T-helper 2 cell (primary cell): ENCODE data around the gene FBF1.

Source experiments
- DNase-seq, 5 experiments: peaks; one replicate each; pipeline versions ENCODE4 v3.0.0 to v3.0.0-alpha.2; 2012 to 2022

Gene FBF1

DNA sequence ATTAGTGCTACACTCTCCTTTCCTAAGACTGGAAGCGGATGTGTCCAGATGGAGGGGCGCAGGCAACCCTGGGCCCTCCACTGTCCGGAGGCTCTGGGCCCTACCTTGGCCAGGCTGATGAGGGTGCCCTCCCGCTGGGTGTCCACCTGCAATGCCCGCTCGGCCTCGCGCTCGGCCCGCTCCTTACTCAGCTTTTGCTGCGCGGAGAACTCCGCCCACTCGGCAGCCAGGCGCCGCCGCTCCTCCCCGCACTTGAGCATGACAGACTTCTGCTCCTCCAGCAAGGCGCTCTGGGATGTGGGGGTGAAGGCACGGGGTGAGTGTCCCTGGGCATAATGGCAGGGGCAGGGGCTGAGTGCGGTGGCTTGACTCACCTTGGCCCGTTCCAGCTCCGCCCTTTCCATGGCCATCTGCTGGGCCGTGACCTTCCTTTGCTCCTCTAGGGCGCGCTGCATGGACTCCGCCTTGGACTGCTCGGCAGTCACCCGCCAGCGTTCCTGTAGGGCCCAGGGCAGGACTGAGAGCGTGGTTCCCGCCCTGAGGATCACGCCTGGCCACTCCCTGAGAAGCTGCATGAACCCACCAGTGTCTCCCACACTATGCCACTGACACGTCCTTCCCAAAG, 26.1 kb downstream of the FBF1 start:
- no peak for DNase-seq

DNA sequence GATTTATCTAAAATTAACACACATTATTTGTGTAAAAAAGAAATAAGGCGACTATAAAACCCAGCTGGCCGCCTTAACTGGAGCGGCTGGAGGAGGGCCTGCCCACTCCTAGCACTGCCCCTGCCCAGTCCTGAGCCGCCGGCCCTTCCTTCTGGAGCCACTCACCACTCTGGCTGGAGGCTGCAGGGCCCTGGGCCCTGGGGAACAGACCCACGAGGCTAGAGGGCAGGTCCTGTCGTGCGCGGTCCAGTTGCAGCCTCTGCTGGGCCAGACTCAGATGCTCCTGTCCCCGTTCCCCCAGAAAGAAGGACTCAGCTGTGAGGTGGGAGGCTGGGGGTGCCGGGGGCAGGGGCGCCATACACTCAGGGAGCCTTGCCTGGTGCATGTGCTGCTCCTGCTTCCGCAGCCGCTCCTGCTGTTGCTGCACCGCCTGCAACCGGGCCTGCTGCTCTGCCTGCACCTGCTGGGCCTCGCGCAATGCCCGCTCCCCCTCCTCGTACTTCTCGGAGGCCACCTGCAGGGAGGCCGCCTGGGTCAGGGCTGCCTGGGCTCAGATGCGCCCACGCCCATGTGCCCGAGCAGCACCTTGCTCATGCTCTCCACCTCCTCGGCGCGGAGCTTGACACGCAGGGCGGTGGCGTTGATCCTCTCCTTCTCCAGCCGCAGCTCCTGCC, 27.2 kb downstream of the FBF1 start:
- DNase-seq: no peak

DNA sequence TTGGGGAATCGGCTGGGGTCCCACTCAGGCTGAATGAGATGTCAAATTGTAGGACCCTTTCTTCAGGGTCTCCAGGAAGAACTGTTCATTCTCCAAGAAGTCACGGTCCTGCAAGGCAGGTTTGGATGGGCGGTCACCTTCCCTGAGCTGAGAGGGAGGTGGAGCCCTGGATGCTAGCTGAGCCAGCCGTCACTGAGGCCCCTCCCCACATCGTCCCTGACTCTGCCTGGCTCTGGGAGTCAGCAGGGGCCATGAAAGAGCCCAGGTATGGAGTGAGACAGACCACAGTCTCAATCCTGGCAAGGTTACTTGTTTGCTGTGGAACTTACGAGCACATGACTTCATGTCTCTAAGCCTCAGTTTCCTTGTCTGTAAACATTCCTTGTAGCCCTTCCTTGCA, 30.1 kb downstream of the FBF1 start:
- DNase-seq: no peak

DNA sequence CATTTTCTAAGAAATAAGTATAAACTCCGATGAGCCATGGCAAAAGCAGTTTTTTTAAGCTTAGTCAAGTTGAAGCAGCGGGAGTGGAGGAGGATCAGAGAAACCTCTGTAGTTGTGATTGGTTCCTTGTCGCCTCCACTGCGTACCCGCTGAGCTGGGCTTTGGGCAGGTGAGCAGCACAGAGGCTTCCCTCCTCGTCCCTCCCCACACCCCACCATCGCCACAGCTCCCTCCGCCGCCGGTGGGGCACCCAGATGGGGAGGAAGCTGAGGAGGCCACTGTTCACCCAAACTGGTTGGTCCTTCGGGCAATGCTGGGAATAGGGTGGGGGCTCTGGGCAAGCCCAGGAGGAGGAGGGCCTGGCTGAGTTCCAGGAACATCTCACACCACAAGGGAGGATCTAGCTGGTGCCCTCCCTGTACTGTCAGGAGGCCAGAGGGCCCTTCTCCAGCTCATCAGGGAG, 31.0 kb downstream of the FBF1 start:
- no peak for DNase-seq

DNA sequence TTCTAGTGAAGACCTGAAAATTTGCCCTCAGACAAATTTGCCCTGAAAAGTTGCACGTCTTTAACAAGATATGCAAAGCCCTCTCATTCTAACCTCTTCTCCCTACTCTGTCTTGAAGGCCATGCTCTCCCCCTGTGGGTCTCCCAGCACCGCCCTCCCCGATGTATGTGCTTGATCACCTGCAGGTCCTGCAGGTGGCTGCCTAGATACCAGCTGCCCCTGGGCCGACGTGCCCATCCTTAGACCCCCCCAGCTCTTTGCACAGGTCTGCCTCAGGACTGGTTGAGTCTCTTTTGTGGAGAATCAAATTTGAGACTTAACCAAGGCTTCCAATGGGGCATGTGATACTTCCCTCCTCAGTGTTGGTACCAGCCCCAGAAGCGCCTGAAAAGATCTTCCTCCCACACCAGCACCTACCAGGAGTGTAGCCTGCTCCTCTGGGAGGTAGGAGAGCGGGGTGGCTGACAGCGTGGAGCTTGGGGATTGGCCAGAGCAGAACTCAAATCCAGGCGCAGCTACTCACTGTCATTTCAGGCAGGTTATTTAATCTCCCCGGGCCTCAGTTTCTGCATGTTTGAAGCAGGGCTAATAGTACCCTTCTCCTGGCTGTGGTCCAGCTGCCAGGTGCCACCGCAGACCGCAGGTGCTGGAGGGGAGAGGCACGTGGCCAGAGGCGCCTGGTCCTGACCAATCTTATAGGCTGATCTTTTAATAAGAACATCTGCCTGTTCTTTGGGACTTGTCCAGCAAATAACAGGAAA, 31.6 kb downstream of the FBF1 start:
- DNase-seq: no peak

DNA sequence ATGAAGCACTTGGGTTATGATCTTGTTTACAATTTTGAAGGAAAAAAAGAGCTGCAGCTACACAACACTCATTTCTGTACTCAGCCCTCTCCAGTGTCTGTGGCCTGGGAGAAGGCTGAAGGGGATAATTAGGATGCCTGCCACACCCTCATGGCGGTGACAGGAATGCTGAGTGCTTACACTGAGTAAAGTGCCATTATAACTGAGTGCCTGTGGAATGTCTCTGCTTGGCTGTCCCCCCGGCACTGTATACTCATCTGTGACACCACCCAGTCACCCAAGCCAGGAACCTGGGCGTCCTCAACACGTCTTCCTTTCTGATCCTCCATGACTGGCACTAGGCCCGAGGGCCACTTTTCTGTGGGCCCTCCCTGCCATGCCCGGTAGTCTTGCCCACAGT, 32.6 kb downstream of the FBF1 start:
- no peak for DNase-seq

DNA sequence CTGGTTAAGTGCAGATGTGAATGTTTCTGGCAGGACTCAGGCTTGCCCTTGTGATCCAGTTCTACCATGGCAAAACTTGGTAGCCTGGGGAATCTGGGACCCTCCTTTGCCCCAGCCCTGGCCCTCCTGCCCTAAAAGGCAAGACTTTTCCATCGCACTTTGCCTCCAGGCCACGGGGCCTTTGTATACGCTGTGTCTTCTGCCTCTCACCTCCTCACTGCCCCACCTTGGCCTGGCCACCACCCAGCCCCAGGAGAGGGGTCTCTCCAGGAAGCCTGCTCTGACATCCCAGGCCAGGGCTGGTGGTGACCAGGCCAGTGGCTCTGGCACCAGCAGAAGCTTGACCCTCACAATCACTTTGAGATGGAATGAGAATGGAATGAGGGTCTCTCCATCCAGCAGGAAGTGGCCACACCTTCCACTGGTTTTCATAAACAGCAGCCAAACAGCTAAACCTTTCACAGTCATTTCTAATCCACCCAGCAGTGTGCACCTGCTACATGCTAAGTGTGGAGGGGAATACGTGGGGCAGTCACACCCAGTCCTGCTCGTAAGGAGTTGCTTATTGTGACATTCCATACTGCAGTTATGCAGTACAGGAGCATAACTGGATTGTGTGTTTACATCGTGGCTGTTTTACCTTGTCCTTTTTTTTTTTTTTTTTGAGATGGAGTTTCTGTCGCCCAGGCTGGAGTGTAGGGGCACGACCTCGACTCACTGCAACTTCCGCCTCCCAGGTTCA, 34.5 kb downstream of the FBF1 start:
- DNase-seq: no peak

DNA sequence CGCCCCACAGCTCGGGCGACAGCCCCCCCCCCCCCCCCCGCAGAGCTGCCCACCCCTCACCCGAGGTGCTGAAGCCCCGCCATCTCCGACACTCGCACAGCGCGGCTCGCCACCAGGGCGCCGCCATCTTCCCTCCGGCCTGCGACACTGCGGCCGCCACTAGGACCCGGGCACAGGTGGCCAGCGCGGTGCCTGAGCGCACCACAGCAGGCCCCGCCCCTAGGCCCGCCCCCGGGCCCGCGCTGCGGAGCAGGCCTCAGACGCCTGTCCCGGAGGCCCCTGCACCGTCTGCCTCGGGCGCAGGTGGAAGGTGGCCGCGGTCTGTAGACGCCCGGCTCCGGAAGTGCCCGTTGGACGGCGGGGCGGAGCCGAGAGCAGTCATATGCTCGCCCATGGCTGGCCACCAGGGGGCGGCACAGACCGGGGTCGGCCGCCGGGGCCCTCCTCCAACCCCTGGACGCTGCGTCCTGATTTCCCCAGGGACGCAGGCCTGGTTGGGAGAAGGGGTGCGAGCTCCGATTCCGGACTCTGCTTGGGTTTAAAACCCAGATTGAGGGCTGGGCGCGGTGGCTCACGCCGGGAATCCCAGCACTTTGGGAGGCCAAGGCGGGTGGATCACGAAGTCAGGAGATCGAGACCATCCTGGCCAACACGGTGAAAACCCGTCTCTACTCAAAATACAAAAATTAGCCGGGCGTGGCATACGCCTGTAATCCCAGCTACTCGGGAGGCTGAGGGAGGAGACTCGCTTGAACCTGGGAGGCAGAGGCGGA, 35.9 kb downstream of the FBF1 start, which contains the start of gene MRPL38:
Gene MRPL38 (minus strand): TSS at position 136 of the 773 bp plus-strand sequence. CDS start 9 bp downstream, at position 127.
- DNase-seq: peak; percentile 82 to 98 (median 93)

DNA sequence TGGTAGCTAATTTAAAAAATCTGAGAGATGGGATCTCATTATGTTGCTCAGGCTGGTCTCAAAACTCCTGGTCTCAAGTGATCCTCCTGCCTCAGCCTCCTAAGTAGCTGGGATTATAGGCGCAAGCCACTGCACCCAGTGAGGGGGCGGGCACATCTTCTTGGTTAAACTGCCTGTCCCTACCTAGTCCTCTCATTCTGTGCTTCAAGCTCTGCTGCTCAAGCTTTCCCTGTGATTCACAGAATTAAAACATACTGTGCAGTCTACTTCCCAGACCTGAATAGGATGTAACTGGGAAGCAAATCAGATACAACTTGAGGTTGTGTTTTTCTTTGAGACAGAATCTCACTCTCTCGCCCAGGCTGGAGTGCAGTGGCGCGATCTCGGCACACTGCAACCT, 38.4 kb downstream of the FBF1 start:
- DNase-seq: no peak

DNA sequence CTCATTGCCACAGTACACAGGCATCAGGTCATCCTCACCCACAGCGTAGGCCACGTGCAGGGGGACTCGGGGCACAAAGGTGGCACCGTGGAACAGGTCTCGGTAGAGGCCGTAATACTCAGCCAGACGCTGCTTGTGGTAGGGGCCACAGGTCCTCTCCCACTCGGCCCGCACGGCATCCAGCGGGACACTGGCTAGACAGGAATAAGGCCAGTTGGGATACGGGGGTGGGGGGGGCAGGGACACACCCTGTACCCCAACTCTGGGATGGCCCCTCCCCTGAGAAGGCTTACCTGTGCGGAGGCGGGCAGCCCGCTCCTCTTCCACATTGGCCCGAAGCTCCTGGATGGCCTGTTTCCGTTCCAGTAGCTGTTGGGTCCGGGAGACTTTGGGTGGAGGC, 39.1 kb downstream of the FBF1 start:
- DNase-seq: no peak

DNA sequence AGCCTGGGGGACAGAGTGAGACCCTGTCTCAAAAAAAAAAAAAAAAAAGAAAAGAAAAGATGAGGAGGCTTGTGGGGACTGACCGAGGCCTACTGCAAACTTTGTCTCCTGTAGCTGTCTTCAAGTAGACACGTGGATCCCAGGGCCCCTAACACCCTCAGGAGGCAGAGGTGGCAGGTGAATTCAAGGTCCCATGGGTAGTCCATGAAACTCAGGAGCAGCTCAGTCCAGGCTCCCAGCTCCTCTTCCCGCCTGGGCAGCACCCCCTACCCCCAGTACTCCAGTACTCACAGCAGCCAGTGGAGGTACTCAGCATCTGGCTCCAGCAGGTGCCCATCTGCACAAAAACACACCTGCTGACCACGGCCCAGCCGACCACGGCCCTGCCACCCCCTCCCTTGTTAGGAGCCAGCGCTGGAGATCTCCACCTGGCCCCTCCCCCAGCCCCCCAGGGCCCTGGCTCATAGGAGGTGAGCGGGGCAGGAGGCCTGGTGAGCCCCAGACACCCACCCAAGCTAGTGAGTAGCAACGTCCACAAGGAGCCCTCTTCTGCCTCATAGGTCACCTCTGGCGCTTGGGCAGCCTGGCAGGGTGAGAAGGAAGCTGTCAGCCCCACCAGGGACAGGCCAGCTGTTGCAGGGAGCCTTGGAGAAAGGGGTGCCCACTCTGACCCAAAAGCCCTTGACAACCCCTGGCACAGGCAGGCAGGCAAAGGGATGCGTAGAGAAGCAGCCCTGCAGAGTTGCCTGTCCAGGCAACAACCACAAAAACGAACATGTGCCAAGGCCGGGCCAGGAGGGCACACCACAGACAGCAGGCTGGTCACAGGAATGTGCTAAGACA, 39.9 kb downstream of the FBF1 start:
- DNase-seq: no peak

DNA sequence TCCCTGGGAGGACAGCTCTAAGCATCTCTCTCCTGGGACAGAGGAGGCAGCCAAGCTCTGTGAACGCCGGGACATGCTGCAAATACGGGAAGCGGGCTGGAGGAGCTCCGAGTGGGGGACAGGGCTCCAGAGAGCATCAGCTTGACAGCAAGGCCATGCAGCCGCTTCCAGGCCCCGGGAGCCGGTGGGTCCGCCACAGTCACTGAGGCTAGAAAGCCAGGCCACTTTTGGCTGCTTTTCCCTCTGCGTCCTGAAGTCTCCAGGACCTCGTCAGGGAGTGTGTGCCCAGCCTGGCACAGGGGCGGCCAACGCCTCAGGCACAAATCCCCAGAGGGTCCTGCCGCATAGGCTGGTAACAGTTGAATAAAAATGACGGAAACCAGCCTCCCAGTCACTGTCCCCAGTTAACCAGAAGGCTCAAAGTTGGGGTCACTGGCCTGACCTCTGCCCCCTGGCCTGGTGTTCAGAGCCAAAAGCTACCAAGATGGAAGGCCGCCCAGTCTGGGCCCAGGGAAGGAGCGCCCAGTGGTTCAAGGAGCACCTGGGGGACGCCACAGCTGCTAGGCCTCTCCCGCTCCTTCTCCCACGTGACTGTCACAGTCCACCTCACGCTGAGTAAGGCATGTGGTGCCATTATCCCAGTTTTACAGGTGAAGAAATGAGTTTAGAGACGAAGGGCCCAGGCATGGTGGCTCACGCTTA, 40.9 kb downstream of the FBF1 start:
- DNase-seq: no peak

DNA sequence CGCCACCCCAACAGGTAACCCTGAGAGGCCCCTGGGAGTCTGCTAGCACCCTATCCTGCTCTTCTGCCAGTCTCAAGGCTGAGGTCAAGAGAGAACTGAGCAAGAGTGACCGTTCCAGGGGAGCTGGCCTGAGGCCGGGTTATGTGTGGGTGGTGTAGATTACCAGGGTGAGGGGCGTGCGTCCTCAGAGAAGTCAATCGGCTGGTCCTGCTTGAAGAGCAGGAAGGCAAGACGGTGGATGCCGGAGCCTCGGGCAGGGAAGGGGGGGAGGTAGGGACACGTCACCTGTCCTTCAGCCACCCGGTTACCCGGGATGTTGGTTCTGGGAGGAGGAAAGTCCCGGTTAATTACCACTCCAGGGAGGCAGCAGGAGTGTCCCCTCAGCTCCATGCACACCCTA, 41.5 kb downstream of the FBF1 start:
- DNase-seq: no peak

DNA sequence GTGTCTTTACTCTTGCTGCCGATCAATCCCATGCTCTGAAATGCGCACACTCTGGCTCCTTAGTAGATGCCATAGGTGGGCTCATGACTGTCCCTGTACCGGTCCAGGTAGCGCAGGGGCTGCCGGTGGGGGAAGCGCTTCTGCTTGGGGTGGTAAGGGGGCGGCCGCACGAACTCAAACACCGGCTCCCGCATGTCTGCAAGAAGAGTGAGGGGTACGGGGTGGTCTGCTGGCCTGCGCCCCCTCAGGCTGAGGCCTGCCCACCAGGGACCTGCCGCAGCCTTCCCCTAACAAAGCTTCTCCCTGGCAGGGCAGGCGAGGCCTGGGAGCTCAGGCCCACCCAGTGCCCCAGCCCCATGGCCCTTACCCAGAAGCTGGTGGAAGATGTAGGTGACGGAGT, 42.1 kb downstream of the FBF1 start:
- no peak for DNase-seq

DNA sequence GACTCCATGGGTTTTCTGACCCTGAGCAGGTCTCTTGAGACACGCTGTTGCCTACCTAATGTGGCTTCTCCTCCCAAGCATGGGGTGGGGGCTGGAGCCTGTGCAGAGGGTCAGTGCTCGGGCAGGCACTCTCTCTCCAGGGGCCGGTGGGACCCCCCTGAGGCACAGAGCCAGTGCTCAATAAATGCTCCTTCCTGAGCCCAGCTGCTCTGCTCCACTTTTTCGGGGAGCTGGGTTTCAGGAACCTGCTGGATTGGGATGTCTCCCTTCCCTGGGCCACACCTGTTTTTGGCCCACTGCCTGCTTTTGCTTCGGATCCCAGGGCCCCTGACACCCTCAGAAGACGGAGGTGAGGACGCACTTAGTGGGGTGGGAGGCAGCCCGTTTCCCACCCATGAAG, 42.8 kb downstream of the FBF1 start:
- no peak for DNase-seq

DNA sequence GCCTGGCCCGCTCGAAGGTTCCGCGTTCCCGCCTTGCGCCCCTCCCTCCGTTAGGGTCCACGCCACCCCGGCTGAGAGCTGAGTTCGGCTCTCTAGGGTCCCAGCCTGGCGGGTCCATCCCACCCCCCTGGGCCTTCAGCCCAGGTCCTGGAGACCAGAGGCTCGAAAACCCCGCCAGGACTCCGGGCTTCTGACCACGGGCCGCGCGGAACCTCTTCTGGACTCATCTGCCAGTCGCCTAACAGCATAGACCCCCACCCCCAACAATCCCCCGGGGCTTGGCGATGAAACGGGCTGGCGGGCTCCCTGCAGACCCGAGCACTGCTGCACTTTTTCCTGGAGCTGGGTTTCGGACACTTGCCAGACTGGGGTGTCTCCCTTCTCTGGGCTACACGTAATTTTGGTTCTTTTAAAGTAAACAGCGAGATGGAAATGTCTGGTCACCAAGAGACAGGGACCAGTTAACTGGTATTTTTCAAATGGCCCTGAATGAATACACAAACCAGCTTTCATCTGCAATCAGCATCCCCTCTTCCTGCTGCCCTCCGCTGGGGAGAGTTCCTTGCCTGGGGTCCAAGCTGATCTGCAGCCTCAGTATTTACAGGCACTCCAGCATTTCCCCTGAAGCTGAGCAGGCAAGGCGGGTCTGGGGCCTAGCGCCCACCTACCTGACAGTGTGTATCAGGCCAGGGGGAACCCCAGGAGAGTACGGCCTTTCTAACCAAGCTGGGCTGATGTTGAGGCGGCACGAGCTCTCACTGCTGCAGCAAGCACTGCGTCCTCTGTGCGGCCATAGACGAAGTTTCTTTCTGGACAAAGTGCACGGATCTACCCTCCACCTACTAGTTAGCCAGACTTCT, 43.5 kb downstream of the FBF1 start:
- DNase-seq: no peak

DNA sequence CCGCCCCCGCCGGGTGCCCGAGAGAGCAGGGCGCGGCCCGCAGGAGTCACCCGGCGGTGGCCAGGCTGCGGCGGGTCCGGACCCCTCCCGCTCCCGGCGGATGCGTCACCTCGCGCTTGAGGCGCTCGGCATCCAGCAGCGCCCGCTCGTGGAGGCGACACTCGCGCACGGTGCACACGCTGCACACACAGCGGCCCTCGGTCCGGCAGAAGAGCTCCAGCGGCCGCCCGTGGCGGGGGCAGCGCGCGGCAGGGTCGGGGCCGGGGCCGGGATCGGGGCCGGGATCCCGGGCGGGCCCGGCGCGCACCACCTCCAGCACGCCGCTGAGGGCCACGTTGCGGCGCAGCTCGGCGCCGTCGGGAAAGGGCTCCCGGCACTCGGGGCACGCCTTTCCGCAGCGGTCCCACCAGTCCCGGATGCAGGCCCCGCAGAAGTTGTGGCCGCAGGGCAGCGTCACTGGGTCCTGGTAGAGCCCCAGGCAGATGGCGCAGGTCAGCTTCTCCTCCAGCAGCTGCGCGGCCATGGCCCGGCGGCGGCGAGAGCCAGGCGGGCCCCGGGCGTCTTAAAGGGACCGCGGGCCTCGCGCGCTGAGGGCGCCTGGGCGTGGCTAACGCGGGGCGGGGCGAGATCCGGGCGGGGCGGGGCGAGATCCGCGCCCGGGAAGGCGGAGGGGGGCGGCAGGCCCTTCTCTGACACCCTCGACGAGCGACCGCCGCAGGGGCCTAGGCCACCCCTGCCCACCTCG, 44.3 kb downstream of the FBF1 start, which contains the start of gene TRIM65:
Gene TRIM65 (minus strand): TSS at position 537 of the 745 bp plus-strand sequence. CDS start 14 bp downstream, at position 523.
- DNase-seq: peak; percentile 56 to 81 (median 64)

DNA sequence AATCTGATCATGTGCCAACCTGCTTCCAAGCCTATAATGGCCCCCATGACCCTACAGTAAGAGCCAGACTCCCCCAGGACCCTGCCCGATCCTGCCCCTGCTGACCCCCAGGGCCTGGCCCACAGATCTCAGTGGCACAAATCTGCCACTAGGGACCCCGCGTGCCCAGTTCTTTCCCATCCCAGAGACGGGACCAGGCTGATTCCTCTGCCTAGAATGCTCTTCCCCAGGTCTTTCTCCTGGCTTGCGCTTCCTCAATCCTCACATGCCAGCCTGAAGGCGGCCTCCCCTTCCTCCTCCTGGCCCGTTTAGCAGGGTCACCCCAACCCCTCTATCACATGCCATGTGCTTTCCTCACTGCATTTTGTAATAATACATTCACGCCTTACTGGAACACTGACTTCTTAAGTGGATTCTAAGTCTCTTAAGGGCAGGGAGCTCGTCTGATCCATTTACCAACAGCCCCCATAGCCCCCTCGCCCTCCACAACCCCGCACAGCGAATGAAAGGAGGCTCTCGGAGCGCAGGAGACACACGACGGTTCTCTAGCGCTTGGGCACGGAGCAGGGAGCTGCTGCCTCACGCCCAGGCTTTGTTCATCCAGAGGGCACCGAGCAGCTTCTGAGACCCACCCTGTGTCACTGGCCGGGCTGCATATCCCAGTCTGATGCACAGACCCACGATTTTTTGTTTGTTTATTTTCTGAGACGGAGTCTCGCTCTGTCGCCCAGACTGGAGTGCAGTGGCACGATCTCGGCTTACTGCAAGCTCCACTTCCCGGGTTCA, 45.3 kb downstream of the FBF1 start:
- DNase-seq: no peak
